Activated T-cell treated with anti-CD3 and anti-CD28 coated beads for 4 hours (primary cell): ENCODE measurements around the gene SEM1.
"Not testable (repeated sequence)": the region's sequence is repeated elsewhere in the genome, so short reads cannot be mapped to it uniquely, and the experiment has no call there.

Source experiments
- DNase-seq: peaks from one replicate; pipeline ENCODE4 v3.0.0-alpha.2; 2020

SEM1 gene

GRCh38 chr7:96658022-96658412, 51.6 kb downstream of the SEM1 start:
- DNase-seq = no peak

- no peak for DNase-seq
These were observed 52.2 kb downstream of the SEM1 start for GRCh38 chr7:96657347-96658021.

- DNase-seq = no peak
These were observed 53.7 kb downstream of the SEM1 start for GRCh38 chr7:96655956-96656355.

- no peak for DNase-seq
These were observed 54.9 kb downstream of the SEM1 start for GRCh38 chr7:96654630-96655188.

GRCh38 chr7:96649981-96650380, 59.7 kb downstream of the SEM1 start:
- DNase-seq = no peak

- no peak for DNase-seq
These were observed 60.9 kb downstream of the SEM1 start for GRCh38 chr7:96648784-96649183.

- no peak for DNase-seq
These were observed 61.9 kb downstream of the SEM1 start for GRCh38 chr7:96647733-96648132.

- DNase-seq = no peak
These were observed 64.6 kb downstream of the SEM1 start for GRCh38 chr7:96645084-96645483.

- not testable (repeated sequence) for DNase-seq
These were observed 66.2 kb downstream of the SEM1 start for GRCh38 chr7:96643436-96643835.

GRCh38 chr7:96640054-96640453, 69.6 kb downstream of the SEM1 start:
- DNase-seq = no peak
